Prostate gland (tissue), 2 donors: Measurements from ENCODE around the gene DNTT. TPM values are rescaled to one million over a fixed set of nuclear protein-coding genes. Genes with fewer than 3 reads are reported as not detected.

Experiments
- DNase-seq: peaks from one replicate; pipeline ENCODE4 v3.0.0-alpha.2; 2019; ENCODE audit warnings: low spot score
- H3K27ac ChIP-seq, 2 donors: fragments of 200-600 bp; sonication (generic); 2 replicates each; pipeline ENCODE4 v1.5.1; 2017 to 2019
- H3K27me3 ChIP-seq: fragments of 200-600 bp; sonication (generic); replicated peaks from 2 replicates; pipeline ENCODE4 v1.5.1; 2019; ENCODE audit not compliant: insufficient read depth
- H3K36me3 ChIP-seq, 2 donors: fragments of 200-600 bp; sonication (generic); 1 replicate in 1 of 2; 2 replicates in 1 of 2; pipeline versions ENCODE4 v1.5.1 to v1.8.1; 2017 to 2019
- H3K4me1 ChIP-seq: fragments of 200-600 bp; sonication (generic); replicated peaks from 2 replicates; pipeline ENCODE4 v1.5.1; 2019
- H3K4me3 ChIP-seq, 2 donors: fragments of 200-600 bp; sonication (generic); 2 replicates each; pipeline ENCODE4 v1.5.1; 2017 to 2019
- H3K9me3 ChIP-seq: fragments of 200-600 bp; sonication (generic); 2 replicates; pipeline ENCODE4 v1.5.1; 2017
- POLR2A ChIP-seq: fragments of 450-650 bp; IDR thresholded peaks from one replicate; pipeline ENCODE4 v1.6.1; 2016; ENCODE audit warnings: antibody characterized with exemption, mild to moderate bottlenecking
- POLR2AphosphoS5 ChIP-seq: sonication (generic); formaldehyde crosslinking; IDR thresholded peaks from one replicate; pipeline ENCODE4 v1.6.1; 2017; ENCODE audit warnings: antibody characterized with exemption
- WGBS: methylation state at CpG from one replicate; pipeline ENCODE4 v1.1.5; 2018; 5-methylcytosine and 5-hydroxymethylcytosine counted together
- intact Hi-C: fragments of 100-400 bp; cut with DNase I; formaldehyde crosslinking; loops from one replicate; pipeline ENCODE4 v1.14.2; 2022
- total RNA-seq, 2 donors: library from RNA; depleted of rRNA; stranded (reverse); fragments of >200 nt; gene quantifications; one replicate each; pipeline ENCODE4 v1.1.0, GENCODE V29; 2016
- TF ChIP-seq, protein P1 (sequence below), 4 experiments: fragments of 200-600 bp in 2 of 4; fragments of 450-650 bp in 2 of 4; sonication (generic) in 2 of 4; IDR thresholded peaks; 1 replicate in 3 of 4; 2 replicates in 1 of 4; pipeline ENCODE4 v1.5.1; 2016 to 2019; ENCODE audit warnings: antibody characterized with exemption in 4 of 4, mild to moderate bottlenecking in 2 of 4, moderate library complexity in 2 of 4

Gene DNTT
- total RNA-seq, 2 donors from 2014 or later: not detected

DNA sequence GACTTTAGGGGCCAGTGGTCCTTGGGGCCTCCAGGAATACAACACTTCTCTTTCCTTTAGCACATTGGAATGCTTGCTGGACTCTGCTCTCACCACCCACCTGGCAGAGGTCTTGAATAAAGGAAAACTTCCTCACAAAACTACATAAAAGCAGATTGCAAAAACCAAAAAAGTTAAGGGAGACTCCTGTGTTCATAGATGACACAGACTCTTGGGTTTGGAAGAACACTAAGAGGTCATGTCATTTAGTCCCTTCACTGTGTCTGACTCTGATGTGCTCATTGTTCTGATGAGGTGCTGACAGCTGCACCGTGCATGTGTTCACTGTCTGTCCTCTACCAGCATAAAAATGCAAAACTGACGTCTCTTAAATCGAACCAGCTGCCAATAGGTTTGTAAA, 44.2 kb upstream of the DNTT start:
- 39% methylated on average over 3 of the region's 3 CpGs for WGBS
- H3K36me3 ChIP-seq: no peaks in the 10 kb centered on the region
- no peak overlapping the region for H3K27ac ChIP-seq
- DNase-seq: no peak
- no peaks in the 10 kb centered on the region for H3K27me3 ChIP-seq
- no peak for TF ChIP-seq POLR2A
- TF ChIP-seq, protein P1, sequence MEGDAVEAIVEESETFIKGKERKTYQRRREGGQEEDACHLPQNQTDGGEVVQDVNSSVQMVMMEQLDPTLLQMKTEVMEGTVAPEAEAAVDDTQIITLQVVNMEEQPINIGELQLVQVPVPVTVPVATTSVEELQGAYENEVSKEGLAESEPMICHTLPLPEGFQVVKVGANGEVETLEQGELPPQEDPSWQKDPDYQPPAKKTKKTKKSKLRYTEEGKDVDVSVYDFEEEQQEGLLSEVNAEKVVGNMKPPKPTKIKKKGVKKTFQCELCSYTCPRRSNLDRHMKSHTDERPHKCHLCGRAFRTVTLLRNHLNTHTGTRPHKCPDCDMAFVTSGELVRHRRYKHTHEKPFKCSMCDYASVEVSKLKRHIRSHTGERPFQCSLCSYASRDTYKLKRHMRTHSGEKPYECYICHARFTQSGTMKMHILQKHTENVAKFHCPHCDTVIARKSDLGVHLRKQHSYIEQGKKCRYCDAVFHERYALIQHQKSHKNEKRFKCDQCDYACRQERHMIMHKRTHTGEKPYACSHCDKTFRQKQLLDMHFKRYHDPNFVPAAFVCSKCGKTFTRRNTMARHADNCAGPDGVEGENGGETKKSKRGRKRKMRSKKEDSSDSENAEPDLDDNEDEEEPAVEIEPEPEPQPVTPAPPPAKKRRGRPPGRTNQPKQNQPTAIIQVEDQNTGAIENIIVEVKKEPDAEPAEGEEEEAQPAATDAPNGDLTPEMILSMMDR (IDR thresholded peaks at IDR 0.05): no peak
- TF ChIP-seq POLR2AphosphoS5: no peak
- H3K9me3 ChIP-seq: no peaks in the 10 kb centered on the region
- intact Hi-C loops: no loop called here
- H3K4me3 ChIP-seq: no peak overlapping the region
- no peaks in the 10 kb centered on the region for H3K4me1 ChIP-seq

DNA sequence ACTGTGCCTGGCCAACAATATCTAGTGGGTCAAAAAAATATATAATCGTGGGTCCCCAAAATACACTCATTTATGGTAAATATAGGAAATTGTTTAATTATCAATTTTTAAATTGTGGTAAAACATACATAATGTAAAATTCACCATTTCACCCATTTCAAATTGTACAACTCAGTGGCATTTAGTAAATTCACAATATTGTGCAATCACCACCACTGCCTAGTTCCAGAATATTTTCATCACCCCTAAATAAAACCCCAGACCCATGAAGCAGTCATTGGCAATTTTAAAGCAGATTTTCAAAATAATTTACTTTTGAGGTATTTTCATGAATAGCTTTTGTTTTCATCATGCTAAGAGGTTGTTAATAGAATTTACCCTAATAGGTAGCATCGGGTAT, 43.1 kb upstream of the DNTT start:
- no peak for TF ChIP-seq POLR2AphosphoS5
- TF ChIP-seq, protein P1 (IDR thresholded peaks at IDR 0.05): no peak
- TF ChIP-seq POLR2A: no peak
- H3K27me3 ChIP-seq: no peaks in the 10 kb centered on the region
- WGBS: 94% methylated on average over 2 of the region's 2 CpGs
- H3K36me3 ChIP-seq: no peaks in the 10 kb centered on the region
- DNase-seq: no peak
- intact Hi-C loops: no loop called here
- no peaks in the 10 kb centered on the region for H3K4me1 ChIP-seq
- no peak overlapping the region for H3K4me3 ChIP-seq
- no peak overlapping the region for H3K27ac ChIP-seq
- no peaks in the 10 kb centered on the region for H3K9me3 ChIP-seq

DNA sequence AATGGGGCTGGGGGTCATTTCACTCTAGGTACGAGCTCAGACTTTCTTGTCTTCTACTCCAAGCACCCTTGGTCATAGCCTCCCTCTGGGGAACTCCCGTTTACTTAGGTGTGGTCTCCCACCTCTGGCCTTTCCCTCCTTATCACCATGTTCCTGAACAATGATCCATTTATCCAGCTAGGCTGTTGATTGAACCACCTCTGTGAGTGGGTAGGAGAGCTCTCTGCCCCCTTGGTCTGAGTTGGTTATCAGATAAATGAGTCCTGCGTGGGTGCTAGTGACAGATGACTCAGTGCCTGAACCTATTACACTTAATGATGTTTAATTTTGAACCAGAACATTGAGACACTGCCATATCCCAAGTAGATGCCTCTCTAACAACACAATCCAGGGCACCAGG, 42.3 kb upstream of the DNTT start:
- intact Hi-C loops: no loop called here
- DNase-seq: no peak
- no peaks in the 10 kb centered on the region for H3K4me1 ChIP-seq
- H3K9me3 ChIP-seq: no peaks in the 10 kb centered on the region
- WGBS: 80% methylated on average over 3 of the region's 3 CpGs
- TF ChIP-seq, protein P1 (IDR thresholded peaks at IDR 0.05): no peak
- TF ChIP-seq POLR2AphosphoS5 (no peak), POLR2A (no peak)
- no peaks in the 10 kb centered on the region for H3K27me3 ChIP-seq
- no peak overlapping the region for H3K4me3 ChIP-seq
- H3K27ac ChIP-seq: no peak overlapping the region
- no peaks in the 10 kb centered on the region for H3K36me3 ChIP-seq

DNA sequence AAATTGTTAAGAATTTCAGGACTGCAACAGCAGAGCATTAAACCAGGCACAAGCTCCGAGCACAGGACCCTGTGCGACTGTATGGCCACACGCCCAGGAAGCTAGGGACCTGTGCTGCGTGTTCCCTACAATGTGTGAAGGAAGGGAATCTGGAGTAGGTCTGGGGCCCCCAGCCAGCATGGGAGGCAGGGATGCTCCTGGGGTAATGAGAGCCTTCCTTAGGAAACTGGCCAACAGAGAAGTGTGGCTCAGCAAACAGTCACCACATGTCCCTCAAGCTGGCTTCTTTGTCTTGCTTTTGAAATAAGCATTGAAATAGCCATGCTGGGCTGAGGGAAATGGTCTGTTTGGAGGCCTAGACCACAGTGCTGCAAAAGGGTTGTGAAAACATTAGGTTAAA, 41.1 kb upstream of the DNTT start:
- 63% methylated on average over 4 of the region's 4 CpGs for WGBS
- Histone ChIP-seq H3K27me3 (no peaks in the 10 kb centered on the region), H3K36me3 (no peaks in the 10 kb centered on the region), H3K4me3 (no peak overlapping the region), H3K27ac (no peak overlapping the region), H3K4me1 (no peaks in the 10 kb centered on the region), H3K9me3 (no peaks in the 10 kb centered on the region)
- intact Hi-C loops: no loop called here
- TF ChIP-seq, protein P1 (IDR thresholded peaks at IDR 0.05): no peak
- TF ChIP-seq POLR2A: no peak
- TF ChIP-seq POLR2AphosphoS5: no peak
- DNase-seq: no peak

DNA sequence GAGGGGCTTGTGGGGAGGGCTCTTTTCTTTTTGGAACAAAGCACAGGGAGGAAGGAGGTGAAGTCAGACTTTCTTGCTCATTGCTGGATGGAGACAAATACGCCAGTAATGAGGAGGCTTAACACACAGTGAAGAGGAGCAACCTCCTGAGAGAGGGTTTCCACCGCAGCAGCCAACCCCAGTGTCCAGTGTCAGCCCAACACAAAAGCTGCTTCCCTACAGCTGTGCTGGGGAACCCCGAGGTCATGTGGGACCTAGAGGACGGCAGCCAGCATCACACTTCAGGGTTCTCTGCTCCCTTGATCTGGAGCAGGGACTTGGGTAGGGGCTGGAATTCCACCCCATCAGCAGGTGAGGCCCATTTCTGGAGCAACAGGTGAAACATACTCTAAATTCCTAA, 40.6 kb upstream of the DNTT start:
- Histone ChIP-seq H3K36me3 (no peaks in the 10 kb centered on the region), H3K27ac (no peak overlapping the region), H3K27me3 (no peaks in the 10 kb centered on the region), H3K9me3 (no peaks in the 10 kb centered on the region), H3K4me3 (no peak overlapping the region), H3K4me1 (no peaks in the 10 kb centered on the region)
- no peak for DNase-seq
- no peak for TF ChIP-seq POLR2AphosphoS5
- intact Hi-C loops: no loop called here
- WGBS: 80% methylated on average over 4 of the region's 4 CpGs
